ENCODE results near the gene USP47.

GRCh38 chr11:11860103-11860979 is 18.6 kb downstream of the USP47 start:
- TF ChIP-seq POLR2A (IDR thresholded peaks at IDR 0.05; ENCODE audit: low read length) (no peak), GATA1 (IDR thresholded peaks at IDR 0.05; ENCODE audit: low read depth, low read length) (no peak)
